CD4-positive, alpha-beta T cell treated with Interleukin-6 for 4 hours (primary cell): ENCODE results near the gene ARL15.
A peak's percentile ranks its signal among the peaks of the same experiment; 100 is the strongest.
"Not testable (repeated sequence)": the region's sequence is repeated elsewhere in the genome, so short reads cannot be mapped to it uniquely, and the experiment has no call there.

Experiments used
- DNase-seq: peaks from one replicate; pipeline ENCODE4 v3.0.0-alpha.2; 2020; ENCODE audit warnings: mixed read lengths

ARL15 gene

DNA sequence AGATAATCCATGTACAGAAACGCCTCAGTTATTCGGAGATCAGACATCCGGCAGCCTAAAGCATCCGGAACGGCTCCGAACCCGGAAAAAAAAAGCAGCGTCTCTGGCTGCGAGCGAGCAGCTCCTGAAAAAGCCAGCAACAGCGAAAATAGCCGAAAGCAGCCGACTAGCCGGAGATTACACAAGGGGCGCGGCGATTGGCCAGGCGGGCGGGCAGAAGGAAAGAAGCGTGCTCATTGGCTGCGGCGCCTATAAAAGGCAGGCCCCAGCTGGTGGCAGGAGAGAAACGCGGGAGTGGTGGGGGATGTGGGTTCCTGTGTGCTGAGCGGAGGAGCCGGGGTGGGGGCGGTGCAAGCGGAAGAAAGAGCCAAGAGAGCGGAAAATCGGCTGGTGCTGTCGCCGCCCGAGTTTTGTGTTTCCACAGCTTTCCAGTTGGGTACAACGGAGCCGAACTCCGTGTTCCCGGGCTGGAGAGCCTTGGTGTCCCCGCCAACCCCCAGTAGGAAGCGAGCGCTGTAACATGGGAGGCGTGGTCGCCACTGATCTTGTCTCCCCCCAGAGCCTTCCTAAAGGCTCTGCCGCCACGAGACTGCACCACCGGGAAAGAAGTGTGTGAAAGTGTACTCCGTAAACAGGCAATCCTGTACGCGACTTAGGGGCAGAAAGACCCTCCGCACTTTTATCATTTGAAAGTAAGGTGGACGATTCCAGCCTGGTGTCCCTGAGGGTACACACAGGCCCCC is at the start of gene ARL15:
TSS of gene ARL15 (minus strand) at position 141 of the 743 bp plus-strand sequence.
- peak; percentile 98 for DNase-seq

- no peak for DNase-seq
These were observed 49.7 kb upstream of the ARL15 start for GRCh38 chr5:54360089-54360488.

DNA sequence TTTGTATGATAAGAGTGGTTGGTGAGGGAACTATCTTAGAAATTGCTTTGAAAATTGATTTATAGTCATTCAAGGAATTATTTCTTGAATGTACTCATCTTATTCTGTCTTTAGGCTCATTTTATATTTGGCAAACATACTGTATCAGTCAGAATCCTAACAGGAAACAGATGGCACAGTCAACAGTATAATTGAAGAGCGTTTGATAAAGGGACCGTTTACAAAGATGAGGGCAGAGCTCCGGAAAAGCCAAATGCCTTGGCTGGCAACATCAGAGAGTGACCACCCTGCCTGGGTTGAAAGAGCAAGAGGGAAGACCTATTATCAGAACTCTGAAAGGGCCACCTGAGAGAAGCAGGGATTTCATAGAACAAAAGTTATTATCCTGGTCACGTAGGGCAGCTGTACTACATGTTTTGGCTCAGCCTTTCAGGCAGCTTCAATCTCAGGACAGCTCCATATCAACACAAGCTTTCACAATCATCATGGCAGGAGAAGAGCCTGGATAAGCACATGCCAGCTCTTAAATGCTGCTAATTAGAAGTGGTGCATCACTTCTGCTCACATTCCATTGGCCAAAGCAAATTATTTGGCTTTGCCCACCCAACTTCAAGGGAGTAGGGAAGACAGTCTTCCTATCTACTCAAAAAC is 47.2 kb upstream of the ARL15 start:
- no peak for DNase-seq

GRCh38 chr5:54353933-54354564 is 43.7 kb upstream of the ARL15 start:
- DNase-seq = not testable (repeated sequence)

DNA sequence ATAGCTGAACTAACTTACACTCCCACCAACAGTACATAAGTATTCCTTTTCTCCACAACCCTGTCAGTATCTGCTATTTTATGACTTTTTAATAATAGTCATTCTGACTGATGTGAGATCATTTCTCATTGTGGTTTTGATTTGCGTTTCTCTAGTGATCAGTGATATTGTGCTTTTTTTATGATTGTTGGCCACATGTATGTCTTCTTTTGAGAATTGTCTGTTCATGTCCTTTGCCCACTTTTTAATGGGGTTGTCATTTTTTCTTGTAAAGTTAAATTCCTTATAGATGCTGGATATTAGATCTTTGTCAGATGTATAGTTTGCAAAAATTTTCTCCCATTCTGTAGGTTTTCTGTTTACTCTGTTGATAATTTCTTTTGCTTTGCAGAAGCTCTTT is 42.2 kb upstream of the ARL15 start:
- not testable (repeated sequence) for DNase-seq

- no peak for DNase-seq
These were observed 37.0 kb upstream of the ARL15 start for GRCh38 chr5:54347221-54347865.

DNA sequence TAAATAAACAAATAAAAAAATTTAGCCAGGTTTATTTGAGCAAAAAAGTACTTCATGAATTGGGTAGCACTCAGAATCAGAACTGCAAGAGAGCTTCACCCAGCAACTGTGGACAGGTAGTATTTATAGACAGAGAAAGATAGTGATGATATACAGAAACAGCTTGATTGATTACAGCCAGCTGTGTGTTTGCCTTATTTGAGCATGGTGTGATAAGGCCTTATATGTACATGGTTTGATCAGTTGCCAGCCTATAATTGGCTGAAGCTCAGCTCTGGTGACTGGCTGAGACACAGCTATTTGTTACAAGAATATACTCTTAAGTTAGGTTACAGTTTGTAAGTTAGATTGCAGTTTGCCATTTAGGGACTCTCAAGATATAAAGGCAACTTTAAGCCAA is 34.3 kb upstream of the ARL15 start:
- DNase-seq = no peak

GRCh38 chr5:54341971-54342370 is 31.6 kb upstream of the ARL15 start:
- DNase-seq = no peak

DNA sequence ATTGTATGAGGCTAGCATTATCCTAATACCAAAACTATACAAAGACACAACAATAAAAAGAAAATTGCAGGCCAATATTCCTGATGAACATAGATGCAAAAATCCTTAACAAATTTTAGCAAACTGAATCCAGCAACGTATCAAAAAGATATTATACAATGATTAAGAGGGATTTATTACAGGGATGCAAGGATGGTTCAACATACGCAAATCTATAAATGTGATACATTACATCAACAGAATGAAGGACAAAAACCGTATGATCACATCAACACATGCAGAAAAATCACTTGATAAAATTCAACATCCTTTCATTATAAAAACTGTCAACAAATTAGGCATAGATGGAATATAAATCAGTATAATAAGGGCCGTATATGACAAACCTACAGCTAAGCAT is 27.1 kb upstream of the ARL15 start:
- no peak for DNase-seq

DNA sequence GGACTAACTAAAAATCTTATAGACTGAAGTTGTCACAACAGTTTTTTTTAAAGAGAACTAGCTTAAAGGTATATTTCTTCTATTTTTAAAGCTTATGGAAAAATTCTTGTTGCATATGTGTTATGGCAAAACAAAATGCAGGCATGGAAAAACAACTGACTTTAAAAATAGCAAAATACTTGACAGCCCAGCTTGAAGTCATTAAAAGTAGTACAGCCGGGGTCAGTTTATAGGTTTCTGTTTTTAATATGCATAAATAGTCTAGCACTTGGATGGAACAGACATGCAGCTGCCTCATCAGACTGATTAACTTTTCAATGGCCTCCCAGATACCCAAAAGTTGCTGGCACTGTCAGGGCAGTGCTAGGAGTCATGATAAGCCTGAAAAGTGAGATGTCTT is 22.3 kb upstream of the ARL15 start:
- DNase-seq = no peak

DNA sequence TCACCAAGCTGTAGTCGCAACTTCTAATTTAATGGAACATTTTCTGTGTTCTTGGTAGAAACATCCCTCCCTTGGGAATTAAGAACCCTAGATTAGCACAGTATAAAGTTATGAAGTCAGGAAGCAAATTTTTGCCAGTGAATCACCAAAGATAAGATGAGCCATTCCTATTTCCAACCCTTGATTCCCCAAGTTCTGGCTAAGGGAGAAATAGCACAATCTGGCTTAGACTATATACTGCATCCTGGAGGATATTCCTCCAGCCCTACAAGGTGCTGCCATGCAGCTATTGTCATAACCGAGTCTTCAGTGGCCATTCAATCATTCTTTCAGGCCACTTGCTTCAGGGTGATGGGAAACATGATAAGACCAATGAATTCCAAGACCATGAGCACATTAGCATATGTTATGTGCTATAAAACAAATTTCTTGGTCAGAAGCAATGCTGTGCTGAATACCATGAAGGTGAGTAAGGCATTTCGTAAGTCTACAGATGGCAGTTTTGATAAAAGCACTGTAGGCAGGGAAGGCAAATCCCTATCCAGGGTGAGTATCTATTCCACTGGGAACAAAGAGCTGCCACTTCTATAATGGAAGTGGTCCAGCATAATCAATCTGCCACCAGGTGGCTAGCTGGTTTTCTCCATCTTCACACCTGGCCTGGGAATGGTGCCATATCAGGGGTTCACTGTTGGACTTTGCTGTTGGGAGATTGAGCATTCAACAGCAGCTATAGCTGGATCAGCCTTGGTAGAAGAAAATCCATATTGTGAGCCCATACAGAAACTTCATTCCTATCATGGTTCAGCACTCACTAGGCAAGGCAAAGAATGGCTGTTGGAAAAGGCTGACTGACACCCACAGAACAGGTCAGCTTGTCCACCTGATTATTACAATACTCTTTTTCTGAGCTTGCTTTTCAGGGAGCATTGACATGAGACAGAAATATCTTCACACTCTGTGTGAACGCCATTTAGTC is 19.6 kb upstream of the ARL15 start:
- no peak for DNase-seq

GRCh38 chr5:54326662-54327270 is 16.4 kb upstream of the ARL15 start:
- DNase-seq = no peak

GRCh38 chr5:54325610-54326311 is 15.4 kb upstream of the ARL15 start:
- no peak for DNase-seq

GRCh38 chr5:54325272-54325609 is 14.9 kb upstream of the ARL15 start:
- DNase-seq = no peak

GRCh38 chr5:54324651-54325271 is 14.4 kb upstream of the ARL15 start:
- DNase-seq = no peak

GRCh38 chr5:54323495-54323894 is 13.1 kb upstream of the ARL15 start:
- no peak for DNase-seq

- no peak for DNase-seq
These were observed 9.9 kb upstream of the ARL15 start for GRCh38 chr5:54320256-54320655.

DNA sequence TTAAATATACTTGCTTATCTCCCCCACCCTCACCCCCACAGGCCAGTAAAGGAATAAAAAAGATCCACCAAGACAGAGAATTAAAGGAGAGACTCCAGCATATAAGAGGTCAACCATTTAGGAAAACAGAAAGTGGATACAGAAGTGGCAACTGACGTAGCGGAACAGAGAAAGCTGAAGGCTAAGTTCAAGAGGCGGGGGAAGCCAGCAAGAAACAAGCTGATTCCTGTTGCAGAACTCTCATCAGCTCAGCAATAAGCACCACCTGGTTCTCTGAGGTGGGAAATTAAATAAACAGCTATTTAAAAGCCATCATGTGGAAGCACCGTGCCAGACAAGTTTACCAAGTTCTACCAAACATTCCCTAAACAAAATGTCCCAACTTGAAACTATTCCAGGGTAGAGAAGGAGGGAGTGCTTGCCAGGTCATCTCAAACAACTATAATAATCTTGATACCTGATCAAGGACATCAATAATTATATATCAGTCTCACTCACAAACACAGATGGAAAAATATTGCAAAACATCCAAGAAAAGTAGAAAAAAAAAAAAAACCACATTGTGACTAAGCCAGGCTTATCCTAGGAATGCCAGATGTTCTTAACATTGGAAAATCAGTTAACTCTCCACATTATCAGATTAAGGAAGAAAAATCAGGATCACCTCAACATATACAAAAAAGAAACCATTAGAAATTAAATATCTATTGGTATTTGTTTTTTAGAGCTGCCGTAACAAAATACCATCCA is 7.3 kb upstream of the ARL15 start:
- no peak for DNase-seq

DNA sequence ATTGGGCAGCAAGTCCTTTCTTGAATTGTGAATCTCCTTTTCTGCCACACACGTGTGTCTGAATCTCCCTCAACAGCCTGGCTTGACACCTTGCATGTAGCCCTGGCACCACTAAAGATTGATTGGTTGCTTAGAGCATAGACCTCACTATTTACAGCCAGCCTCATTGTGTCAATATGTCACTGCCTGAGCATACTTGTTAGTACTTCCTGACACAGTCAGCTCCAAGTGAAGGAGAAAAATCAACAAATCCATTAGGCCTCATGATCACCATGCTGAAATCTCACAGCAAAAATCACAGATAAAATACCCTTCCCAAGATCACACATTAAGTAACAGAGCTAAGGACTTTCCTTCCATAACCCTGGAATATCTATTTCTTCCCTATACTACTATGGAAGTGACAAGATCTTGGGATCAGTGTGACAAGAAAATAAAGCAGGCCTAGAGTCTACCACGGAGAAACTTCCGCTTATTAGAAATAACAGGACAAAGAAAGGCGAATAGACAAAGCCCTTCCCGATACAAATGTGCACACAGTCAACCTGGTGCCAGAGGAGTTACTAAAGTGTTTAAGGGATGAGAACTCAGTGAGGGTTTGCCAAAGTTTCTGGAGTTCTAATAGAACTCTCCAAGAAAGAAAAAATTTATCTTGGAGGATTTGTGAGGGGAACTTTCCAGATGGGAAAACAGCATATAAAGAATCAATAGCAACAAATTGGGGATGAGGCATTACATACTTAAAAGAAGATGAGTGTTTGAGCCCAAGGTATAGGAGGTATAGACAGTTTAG is 5.6 kb upstream of the ARL15 start:
- no peak for DNase-seq
